HepG2 (cell line): ENCODE data around the gene C6orf15. TPM values are rescaled to one million over a fixed set of nuclear protein-coding genes. Genes with fewer than 3 reads are reported as not detected.

ENCODE experiments used
- CAMTA2 ChIP-seq: sonication (generic); formaldehyde crosslinking; IDR thresholded peaks from 2 replicates; pipeline ENCODE4 v1.4.0; 2020; ENCODE audit warnings: mild to moderate bottlenecking, missing genetic modification reagents, borderline replicate concordance
- FOXA3 ChIP-seq: IDR thresholded peaks from 2 replicates; pipeline ENCODE4 v1.6.1; 2016; ENCODE audit warnings: missing genetic modification reagents, missing compliant biosample characterization
- PRMT3 ChIP-seq: sonication (generic); formaldehyde crosslinking; IDR thresholded peaks from 2 replicates; pipeline ENCODE4 v1.8.1; 2022; ENCODE audit warnings: low read depth, mild to moderate bottlenecking, moderate library complexity, missing genetic modification reagents, borderline replicate concordance
- ZBTB40 ChIP-seq, 2 experiments: fragments of 450-650 bp in 1 of 2; sonication (generic) in 1 of 2; formaldehyde crosslinking in 1 of 2; IDR thresholded peaks; 2 replicates each; pipeline versions ENCODE4 v1.6.1 to v1.8.0; 2016 to 2022; ENCODE audit warnings: antibody characterized with exemption in 1 of 2, mild to moderate bottlenecking in 1 of 2, missing genetic modification reagents in 1 of 2
- polyA plus RNA-seq, 8 experiments: library from polyadenylated mRNA; depleted of rRNA in 3 of 8; stranded (reverse) in 7 of 8; unstranded in 1 of 8; fragments of >200 nt; fragmentation: Illumina TruSeq in 4 of 8; extraction: Trizol in 4 of 8; gene quantifications; 2 replicates each; pipeline versions ENCODE4 v1.2.1 to v1.2.3, GENCODE V29; 2011 to 2016; ENCODE audit warnings: low read depth in 4 of 8, missing spikeins in 1 of 8, mixed read lengths in 1 of 8; ENCODE audit not compliant: insufficient read depth in 1 of 8
- total RNA-seq, 5 experiments: library from RNA; depleted of rRNA; stranded (reverse); fragments of >200 nt; fragmentation: Illumina TruSeq; extraction: Trizol; gene quantifications; 2 replicates each; pipeline ENCODE4 v1.2.3, GENCODE V29; 2016; ENCODE audit warnings: low read depth in 1 of 5

The C6orf15 gene
- total and polyA plus RNA-seq, 2 of the 13 experiments (the other 11 are each of a cell fraction or from before 2014, with no cell fraction given): not detected

GRCh38 chr6:31074401-31074800 lies 38.0 kb downstream of the C6orf15 start (continued):
- no peak for TF ChIP-seq ZBTB40 (IDR thresholded peaks at IDR 0.05)
- no peak for TF ChIP-seq ZBTB40 (CRISPR knock-in tag; IDR thresholded peaks at IDR 0.05)
- TF ChIP-seq CAMTA2 (CRISPR knock-in tag): no peak
- no peak for TF ChIP-seq PRMT3 (CRISPR knock-in tag)
- no peak for TF ChIP-seq FOXA3 (CRISPR knock-in tag)
